A172 (cell line): ENCODE results near the gene VPS26C. TPM values are rescaled to one million over a fixed set of nuclear protein-coding genes. Genes with fewer than 3 reads are reported as not detected.

Experiments
- total RNA-seq: library from RNA; depleted of rRNA; stranded (reverse); fragments of >200 nt; shearing (Covaris generic); gene quantifications from 2 replicates; pipeline ENCODE4 v1.2.3, GENCODE V29; 2014; rRNA removed

VPS26C gene
- total RNA-seq, 1 experiment from 2014 or later, result 93.2 TPM

Other genes starting within 250 kb of the VPS26C start
- gene PIGP, start 194.3 kb downstream of the VPS26C start, total RNA-seq, result 22.3 and 28.6 TPM in 2 replicates
- gene TTC3, start 194.1 kb downstream of the VPS26C start, total RNA-seq, result 127 and 147 TPM in 2 replicates
- 59.0 and 75.7 TPM in 2 replicates for gene DYRK1A, start 99.4 kb upstream of the VPS26C start, total RNA-seq